A375 (cell line): Measurements from ENCODE around the gene OR14A2. TPM values are rescaled to one million over a fixed set of nuclear protein-coding genes. Genes with fewer than 3 reads are reported as not detected.

Source experiments
- total RNA-seq: library from RNA; depleted of rRNA; stranded (reverse); fragments of >200 nt; shearing (Covaris generic); gene quantifications from 2 replicates; pipeline ENCODE4 v1.2.3, GENCODE V29; 2014; rRNA removed

OR14A2 gene
- not detected in 2 replicates for total RNA-seq

DNA sequence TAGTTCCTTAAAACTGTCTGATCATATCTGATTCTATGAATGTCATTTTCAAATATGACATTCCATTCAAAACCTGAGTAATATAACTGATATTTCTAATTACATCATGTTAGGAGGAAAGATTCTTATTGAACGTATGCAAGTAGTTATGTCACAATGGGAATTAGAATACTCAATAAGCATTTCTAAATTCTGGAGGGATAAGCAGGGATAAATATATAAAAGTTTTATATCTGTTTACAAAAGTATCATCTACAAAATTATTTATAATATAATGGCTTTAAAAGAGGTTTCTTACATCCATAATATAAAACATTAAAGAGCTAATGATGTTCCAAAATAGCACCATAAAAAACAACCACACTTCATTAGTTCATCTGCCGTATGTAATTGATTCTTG, at the start of gene OR14A2:
Gene OR14A2, minus strand, starts transcription at position 101 of the 400 bp plus-strand sequence.

DNA sequence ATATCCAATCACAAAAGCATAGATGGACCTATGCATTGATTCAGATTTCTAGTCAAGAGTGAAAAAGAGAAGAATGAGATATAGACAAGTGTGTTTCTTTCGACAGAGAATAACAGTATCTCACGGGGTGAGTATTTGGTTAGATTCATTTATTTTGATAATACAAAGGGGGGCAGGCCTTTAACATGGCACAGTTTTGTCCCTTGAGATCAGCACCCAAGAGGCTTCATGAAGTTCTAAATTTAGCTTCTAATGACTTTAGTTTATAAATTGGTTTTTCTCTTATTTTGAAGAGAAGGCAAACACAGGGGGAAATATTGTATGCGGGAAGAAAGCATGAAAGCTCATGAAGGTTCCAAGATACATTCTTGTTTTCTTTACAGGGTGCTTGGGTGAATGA, 12.5 kb upstream of the OR14A2 start, which contains the start of gene OR1C1:
Gene OR1C1, minus strand, starts transcription at position 101 of the 400 bp plus-strand sequence. CDS start 2,150 bp downstream, outside the sequence.

DNA sequence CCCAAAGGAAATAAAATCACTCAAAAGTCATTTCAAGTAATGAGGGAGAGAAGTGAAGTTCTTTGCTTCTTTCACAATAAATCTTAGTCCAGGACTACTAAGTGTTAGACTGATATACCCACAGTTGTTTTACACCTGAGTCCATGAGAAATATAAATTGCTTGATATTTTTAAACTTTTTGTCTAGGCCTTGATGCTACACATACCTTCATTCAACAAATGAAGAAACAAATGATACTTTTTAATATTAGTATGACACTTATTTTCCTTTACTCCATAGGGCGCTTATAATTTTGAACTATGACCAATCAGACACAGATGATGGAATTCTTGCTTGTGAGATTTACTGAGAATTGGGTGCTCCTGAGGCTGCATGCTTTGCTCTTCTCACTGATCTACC, 9.6 kb downstream of the OR14A2 start, which contains the start of gene OR14K1:
Gene OR14K1, plus strand, starts transcription at position 301 of the 400 bp plus-strand sequence. Its CDS starts 0 bp downstream, at position 301.

DNA sequence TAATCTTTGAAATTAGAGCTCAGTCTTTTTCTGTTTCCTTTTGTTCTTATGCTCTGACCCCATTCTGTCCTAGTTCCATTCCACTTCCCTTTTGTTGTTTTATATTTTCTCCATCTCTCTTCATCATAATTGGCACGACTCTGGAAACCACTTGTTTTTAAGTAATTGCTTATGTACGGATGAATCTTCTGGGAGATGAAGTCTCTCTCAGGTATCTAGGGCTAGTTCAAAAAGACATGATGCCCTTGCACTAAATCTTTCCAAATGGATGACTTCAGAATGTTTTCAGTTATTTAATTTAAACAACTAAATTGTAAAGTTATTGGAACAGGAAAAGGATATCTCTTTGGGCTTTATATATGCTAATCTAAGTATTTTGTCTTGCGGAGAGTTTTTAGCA, 31.4 kb downstream of the OR14A2 start, which contains the start of gene OR6F1:
Gene OR6F1, minus strand, starts transcription at position 101 of the 400 bp plus-strand sequence. CDS start 3,891 bp downstream, outside the sequence.

DNA sequence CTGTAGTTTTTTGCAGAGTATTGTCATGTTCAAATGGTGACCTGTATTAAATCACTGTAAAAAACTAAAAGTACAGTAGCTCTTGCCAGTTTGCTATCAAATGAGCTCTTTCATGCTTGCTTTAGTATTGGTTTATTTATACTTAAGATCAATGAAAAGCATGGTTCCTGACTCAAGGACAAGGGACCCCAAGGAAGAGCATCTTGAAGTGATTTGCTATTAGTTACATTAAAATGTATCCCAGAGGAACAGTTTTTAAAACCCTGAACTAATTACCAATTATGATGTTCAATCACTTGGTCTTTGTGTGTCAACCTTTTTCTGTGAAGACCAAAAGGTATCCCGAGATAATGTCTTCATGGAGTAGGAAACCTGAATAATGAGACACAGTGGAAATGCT, 68.3 kb downstream of the OR14A2 start, which contains the start of gene OR13G1:
Gene OR13G1, minus strand, starts transcription at position 101 of the 400 bp plus-strand sequence. CDS start 6,698 bp downstream, outside the sequence.

Other genes starting within 250 kb of the OR14A2 start
- gene OR2C3, start 211.7 kb downstream of the OR14A2 start, total RNA-seq = not detected in 2 replicates
- gene GCSAML, start 199.0 kb downstream of the OR14A2 start, total RNA-seq = not detected in 2 replicates
- not detected in 2 replicates for gene OR2G2, start 159.8 kb downstream of the OR14A2 start, total RNA-seq
- not detected in 2 replicates for gene OR2G3, start 142.6 kb downstream of the OR14A2 start, total RNA-seq
- not detected in 2 replicates for gene OR13G1, start 68.4 kb downstream of the OR14A2 start, total RNA-seq
- not detected in 2 replicates for gene OR6F1, start 31.5 kb downstream of the OR14A2 start, total RNA-seq
- gene OR14K1, start 9.5 kb downstream of the OR14A2 start, total RNA-seq = not detected in 2 replicates
- gene OR1C1, start 12.4 kb upstream of the OR14A2 start, total RNA-seq = not detected in 2 replicates
- not detected in 2 replicates for gene OR14A16, start 76.0 kb upstream of the OR14A2 start, total RNA-seq
- gene OR11L1, start 93.8 kb upstream of the OR14A2 start, total RNA-seq = not detected in 2 replicates
- gene TRIM58, start 109.0 kb upstream of the OR14A2 start, total RNA-seq = 12.9 and 13.2 TPM in 2 replicates
- gene OR2W3, start 147.4 kb upstream of the OR14A2 start, total RNA-seq = 0.45 and 2.8 TPM in 2 replicates
- gene OR2T8, start 172.1 kb upstream of the OR14A2 start, total RNA-seq = 0.32 TPM in 1 of 2 replicates, not detected in the other
- gene OR2AJ1, start 176.7 kb upstream of the OR14A2 start, total RNA-seq = not detected in 2 replicates
- gene OR2L8, start 200.7 kb upstream of the OR14A2 start, total RNA-seq = not detected in 2 replicates
- gene OR2AK2, start 217.1 kb upstream of the OR14A2 start, total RNA-seq = not detected in 2 replicates